ENCODE measurements around the gene CD300A.

CD300A gene

GRCh38 chr17:74521701-74522201, 55.3 kb downstream of the CD300A start:
- in situ Hi-C loops (cut with HindIII; ENCODE audit: low sequenced_read_pairs), result no loop called here

GRCh38 chr17:74522381-74523105, 56.1 kb downstream of the CD300A start:
- no peak overlapping the region for H3K4me3 ChIP-seq (ENCODE audit: low read depth, low read length)
- no peak for TF ChIP-seq CTCF (IDR thresholded peaks at IDR 0.05; ENCODE audit: low read depth, low read length, missing control alignments)
- in situ Hi-C loops (cut with HindIII; ENCODE audit: low sequenced_read_pairs), result no loop called here
- DNase-seq (ENCODE audit: low read depth), result no peak

More at GRCh38 chr17:74521701-74522201, 55.3 kb downstream of the CD300A start:
- no peak for DNase-seq (ENCODE audit: low read depth)
- TF ChIP-seq CTCF (IDR thresholded peaks at IDR 0.05; ENCODE audit: low read depth, low read length, missing control alignments), result no peak
- H3K4me3 ChIP-seq (ENCODE audit: low read depth, low read length), result no peak overlapping the region

DNA sequence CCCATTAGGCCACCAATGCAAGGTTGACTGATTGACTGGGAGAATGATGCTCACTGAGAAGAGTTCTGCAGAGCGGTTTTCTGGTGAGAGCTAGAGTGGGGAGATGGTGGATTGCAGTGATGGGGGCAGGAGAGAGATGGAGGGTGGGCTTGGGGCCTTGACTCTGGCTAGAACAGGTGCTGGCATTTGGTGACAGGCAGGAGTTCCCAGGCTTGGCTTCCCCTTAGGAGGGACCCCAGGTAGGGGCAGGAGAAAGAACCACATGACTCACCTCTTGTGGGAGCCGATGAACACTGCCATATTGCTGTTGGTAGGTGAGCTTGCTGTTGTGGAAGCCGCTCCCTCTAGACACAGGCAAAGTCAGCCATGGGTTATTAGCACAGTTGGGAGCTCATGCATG, 56.9 kb downstream of the CD300A start:
- in situ Hi-C loops (cut with HindIII; ENCODE audit: low sequenced_read_pairs), result no loop called here
- H3K4me3 ChIP-seq (ENCODE audit: low read depth, low read length), result no peak overlapping the region
- no peak for TF ChIP-seq CTCF (IDR thresholded peaks at IDR 0.05; ENCODE audit: low read depth, low read length, missing control alignments)
- DNase-seq (ENCODE audit: low read depth), result no peak

GRCh38 chr17:74524653-74525464, 58.4 kb downstream of the CD300A start:
- TF ChIP-seq CTCF (IDR thresholded peaks at IDR 0.05; ENCODE audit: low read depth, low read length, missing control alignments), result no peak
- in situ Hi-C loops (cut with HindIII; ENCODE audit: low sequenced_read_pairs), result no loop called here
- no peak for DNase-seq (ENCODE audit: low read depth)
- no peak overlapping the region for H3K4me3 ChIP-seq (ENCODE audit: low read depth, low read length)

- no peak overlapping the region for H3K4me3 ChIP-seq (ENCODE audit: low read depth, low read length)
- DNase-seq (ENCODE audit: low read depth), result no peak
- in situ Hi-C loops (cut with HindIII; ENCODE audit: low sequenced_read_pairs), result no loop called here
- TF ChIP-seq CTCF (IDR thresholded peaks at IDR 0.05; ENCODE audit: low read depth, low read length, missing control alignments), result no peak
Observed at GRCh38 chr17:74525465-74525725, 59.0 kb downstream of the CD300A start.

DNA sequence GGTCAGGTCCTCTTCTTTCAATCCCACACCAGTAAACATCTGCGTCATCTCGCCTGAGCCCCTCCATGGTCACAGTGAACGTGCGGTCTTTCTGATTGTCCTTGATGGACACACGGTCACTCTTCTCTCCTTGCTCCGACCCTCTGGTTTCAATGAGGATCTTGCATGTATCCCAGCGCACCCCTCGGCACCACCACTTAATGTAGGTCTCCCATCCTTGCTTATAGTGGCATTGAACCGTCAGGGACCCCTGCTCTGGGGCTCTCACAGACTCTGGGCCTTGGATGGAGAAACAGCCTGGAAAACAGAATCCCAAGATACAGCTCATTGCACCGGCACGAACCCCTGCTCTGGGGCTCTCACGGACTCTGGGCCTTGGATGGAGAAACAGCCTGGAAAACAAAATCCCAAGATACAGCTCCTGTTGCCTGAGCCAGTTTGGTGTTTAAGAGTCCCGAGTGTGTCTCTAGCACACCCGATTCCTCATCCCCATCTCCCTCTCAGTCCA, 59.4 kb downstream of the CD300A start:
- in situ Hi-C loops (cut with HindIII; ENCODE audit: low sequenced_read_pairs), result no loop called here
- H3K4me3 ChIP-seq (ENCODE audit: low read depth, low read length), result no peak overlapping the region
- no peak for DNase-seq (ENCODE audit: low read depth)
- no peak for TF ChIP-seq CTCF (IDR thresholded peaks at IDR 0.05; ENCODE audit: low read depth, low read length, missing control alignments)
